Measurements from ENCODE around the gene CPT1B. TPM values are rescaled to one million over a fixed set of nuclear protein-coding genes. Genes with fewer than 3 reads are reported as not detected.
"Not testable (repeated sequence)": the region's sequence is repeated elsewhere in the genome, so short reads cannot be mapped to it uniquely, and the experiment has no call there.

Gene CPT1B
- total RNA-seq, 2 donors from 2014 or later = 22.6 to 26.6 TPM

DNA sequence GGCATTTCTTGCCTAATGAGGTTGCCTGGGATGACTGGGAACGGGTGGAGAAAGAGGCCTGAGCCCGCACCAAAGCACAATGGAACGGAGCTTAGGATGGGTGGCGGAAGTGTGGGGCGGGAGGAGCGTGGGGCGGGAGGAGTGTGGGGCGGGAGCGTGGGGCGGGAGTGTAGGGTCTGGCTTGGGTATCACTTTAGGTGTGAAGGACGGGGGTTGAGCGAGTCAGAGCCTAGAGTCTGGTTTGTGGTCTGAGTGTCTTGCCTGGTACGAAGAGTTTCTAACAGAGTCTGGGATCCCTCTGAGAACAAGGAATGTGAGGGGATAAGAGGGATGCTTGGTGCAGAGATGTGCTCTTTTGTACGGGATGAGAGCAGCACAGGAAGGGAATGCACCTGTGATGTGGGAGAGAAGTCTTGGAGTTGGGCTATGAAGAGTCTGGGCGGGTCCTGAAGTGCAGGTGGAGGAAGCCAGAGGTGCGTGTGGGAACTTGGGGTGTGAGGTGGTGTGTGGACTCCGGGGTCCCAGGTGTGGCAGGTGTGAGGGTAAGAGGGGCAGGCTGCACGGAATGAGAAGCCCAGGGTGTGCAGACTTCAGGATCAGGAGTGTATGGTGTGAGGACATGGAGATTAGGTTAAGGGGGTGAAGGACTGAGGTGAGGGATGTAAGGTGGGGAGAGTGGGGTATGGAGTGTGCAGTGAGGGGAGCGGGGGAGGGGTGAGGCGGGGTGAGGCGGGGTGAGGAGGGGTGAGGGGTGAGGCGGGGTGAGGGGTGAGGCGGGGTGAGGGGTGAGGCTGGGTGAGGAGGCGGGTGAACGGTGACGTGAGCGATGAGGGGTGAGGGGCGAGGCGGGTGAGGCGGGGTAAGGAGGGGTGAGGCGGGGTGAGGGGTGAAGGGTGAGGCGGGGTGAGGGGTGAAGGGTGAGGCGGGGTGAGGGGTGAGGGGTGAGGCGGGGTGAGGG is 16.5 kb downstream of the CPT1B start:
- DNase-seq (no peak), ATAC-seq (no peak)
- intact Hi-C loops (cut with DNase I, micrococcal nuclease) = no loop called here

DNA sequence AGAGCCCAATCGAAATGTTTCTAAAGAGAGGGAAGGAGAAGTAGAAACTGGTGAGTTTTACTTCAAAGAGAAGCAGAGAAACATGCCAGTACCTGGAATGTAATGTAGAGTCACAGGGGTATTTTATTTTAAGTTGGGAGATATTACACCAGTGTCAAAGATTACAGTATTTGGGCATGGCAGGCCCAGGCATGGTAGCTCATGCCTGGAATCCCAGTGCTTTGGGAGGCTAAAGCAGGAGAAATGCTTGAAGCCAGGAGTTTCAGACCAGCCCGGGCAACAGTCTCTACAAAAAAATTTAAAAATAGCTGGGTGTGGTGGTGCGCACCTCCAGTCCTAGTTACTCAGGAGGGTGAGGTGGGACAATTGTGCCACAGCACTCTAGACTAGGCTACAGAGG is 18.2 kb downstream of the CPT1B start:
- ATAC-seq = no peak
- intact Hi-C loops (cut with DNase I, micrococcal nuclease) = no loop called here

DNA sequence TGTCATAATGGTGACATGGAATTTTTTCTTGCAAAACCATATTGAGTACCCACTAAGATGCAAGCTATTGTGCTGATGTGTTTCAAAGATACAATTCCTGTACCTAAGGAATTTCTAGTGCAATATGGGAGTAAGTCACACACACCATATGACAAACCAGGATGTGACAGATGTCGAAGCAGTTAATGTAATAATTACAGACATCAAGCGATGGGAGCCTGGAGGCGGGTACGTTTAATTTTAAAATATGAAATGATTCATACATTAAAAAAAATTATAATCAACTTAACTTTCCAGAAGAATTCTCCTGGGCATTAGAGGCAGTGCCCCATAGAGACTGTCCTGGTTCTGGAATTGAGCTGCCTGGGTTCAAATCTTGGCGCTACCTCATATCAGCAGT is 21.5 kb downstream of the CPT1B start:
- no peak for DNase-seq
- intact Hi-C loops (cut with DNase I, micrococcal nuclease) = no loop called here
- ATAC-seq = no peak

More for the DNA sequence above, 18.2 kb downstream of the CPT1B start:
- no peak for DNase-seq

DNA sequence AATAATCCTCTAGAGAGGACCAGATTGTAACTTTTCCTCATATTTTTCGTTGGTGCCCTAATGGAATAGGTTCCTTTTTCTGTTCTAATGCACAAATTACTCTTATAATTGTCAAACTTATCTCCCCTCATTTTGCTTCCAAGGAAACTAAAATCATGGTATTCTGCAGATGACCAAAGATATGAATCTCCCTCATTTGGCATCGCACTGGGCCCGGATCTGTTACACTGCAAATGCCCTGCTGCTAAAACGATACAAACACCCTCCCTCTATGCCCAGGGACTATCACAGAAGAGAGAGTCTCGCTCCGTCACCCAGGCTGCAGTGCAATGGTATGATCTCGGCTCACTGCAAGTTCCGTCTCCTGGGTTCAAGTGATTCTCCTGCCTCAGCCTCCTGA is 24.9 kb downstream of the CPT1B start:
- no peak for ATAC-seq
- no peak for DNase-seq
- intact Hi-C loops (cut with DNase I, micrococcal nuclease) = no loop called here

DNA sequence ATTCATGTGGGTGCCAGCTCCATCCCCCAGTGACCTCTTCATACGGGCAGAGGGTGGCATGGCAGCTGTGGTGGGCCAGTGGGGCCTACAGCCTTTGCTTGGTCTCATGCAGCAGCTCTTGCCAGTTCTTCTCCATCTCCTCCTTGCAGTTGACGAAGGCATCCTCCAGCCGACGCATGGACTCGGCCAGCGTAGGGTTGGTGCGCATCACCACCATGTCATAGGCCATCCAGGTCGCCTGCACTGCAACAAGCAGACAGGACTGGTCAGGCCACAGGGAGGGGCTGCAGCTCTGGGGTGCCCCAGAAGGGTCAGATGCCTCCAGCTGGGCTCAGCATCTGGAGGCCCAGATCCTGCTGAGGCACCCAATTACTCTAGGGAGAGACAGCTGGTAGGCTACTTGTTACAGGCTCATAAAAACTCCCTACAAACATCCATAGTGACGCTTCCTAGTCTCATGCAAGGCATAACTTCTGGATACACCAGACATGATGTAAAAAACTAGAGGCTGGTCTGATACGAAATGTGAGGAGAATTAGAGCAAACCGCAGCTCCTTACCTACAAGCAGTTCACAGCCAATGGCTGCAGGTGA is 27.0 kb downstream of the CPT1B start:
- ATAC-seq = peak; percentile 43
- intact Hi-C loops (cut with DNase I, micrococcal nuclease) = no loop called here
- no peak for DNase-seq

DNA sequence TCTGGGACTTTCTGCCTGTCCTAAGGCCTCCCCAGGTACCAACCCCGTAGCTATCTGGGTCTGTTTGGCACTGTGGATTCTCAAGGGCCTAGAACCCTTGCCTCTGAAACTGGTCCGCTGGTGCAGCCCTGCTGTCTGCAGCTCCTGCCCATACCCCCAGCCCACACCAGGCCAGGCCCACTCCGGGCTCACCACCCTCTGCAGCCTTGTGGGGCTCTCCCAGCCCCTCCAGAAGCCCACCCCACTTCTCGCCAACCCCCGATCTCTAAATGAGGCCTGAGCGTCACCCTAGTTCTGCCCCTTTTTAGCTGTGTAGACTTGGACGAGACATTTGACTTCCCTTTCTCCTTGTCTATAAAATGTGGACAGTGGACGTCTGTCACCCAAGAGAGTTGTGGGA is 27.8 kb downstream of the CPT1B start:
- intact Hi-C loops (cut with DNase I, micrococcal nuclease) = no loop called here
- DNase-seq (no peak), ATAC-seq (no peak)

DNA sequence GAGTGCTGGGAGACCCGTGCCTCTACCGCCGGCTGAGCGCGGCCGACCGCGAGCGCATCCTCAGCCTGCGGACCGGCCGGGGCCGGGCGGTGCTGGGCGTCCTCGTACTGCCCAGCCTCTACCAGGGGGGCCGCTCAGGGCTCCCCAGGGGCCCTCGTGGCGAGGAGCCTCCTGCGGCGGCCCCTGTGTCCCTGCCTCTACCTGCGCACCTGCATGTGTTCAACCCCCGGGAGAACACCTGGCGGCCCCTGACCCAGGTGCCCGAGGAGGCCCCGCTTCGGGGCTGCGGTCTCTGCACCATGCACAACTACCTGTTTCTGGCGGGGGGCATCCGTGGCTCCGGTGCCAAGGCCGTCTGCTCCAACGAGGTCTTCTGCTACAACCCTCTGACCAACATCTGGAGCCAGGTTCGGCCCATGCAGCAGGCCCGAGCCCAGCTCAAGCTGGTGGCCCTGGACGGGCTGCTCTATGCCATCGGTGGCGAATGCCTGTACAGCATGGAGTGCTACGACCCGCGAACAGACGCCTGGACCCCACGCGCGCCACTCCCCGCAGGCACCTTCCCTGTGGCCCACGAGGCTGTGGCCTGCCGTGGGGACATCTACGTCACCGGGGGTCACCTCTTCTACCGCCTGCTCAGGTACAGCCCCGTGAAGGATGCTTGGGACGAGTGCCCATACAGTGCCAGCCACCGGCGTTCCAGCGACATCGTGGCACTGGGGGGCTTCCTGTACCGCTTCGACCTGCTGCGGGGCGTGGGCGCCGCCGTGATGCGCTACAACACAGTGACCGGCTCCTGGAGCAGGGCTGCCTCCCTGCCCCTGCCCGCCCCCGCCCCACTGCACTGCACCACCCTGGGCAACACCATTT is 29.1 kb downstream of the CPT1B start:
- no peak for DNase-seq
- intact Hi-C loops (cut with DNase I, micrococcal nuclease) = no loop called here
- ATAC-seq = no peak

DNA sequence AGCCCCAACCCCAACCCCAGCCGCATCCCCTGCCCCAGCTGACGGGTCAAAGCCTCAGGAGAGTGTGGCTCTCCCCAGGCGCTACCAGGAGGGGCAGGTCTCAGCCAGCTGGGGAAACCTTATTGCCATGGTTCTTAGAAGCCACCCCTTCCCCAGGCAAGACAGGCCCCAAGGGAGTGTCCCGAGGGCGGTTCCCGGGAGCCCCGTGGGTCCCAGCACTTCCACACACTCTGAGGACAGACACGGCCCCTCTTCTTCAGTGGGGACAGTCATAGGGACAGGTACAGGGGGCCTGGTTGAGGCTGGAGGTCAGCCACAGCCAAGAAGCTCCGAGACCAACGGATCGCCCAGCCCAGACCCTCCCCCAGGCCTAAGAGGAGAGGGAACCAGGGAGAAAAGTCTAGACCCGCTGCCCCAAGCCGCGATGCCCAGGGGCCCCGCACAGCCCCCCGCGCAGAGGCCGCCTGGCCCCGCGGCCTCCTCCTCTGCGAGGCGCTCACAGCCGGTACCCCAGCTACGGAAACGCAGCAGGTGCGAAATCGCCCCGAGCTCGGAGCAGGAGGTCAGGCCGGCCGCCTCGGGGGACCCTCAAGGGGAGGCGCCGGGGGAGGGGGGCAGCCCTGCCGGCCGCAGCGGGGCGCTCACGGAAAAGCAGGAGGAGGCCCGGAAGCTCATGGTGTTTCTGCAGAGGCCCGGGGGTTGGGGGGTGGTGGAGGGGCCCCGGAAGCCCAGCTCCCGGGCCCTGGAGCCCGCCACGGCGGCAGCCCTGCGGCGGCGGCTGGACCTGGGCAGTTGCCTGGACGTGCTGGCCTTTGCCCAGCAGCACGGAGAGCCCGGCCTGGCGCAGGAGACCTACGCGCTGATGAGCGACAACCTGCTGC is 29.9 kb downstream of the CPT1B start:
- DNase-seq = peak in 1 of 2 donors; percentile 58
- ATAC-seq = peak; percentile 9
- intact Hi-C loops (cut with DNase I, micrococcal nuclease) = no loop called here

DNA sequence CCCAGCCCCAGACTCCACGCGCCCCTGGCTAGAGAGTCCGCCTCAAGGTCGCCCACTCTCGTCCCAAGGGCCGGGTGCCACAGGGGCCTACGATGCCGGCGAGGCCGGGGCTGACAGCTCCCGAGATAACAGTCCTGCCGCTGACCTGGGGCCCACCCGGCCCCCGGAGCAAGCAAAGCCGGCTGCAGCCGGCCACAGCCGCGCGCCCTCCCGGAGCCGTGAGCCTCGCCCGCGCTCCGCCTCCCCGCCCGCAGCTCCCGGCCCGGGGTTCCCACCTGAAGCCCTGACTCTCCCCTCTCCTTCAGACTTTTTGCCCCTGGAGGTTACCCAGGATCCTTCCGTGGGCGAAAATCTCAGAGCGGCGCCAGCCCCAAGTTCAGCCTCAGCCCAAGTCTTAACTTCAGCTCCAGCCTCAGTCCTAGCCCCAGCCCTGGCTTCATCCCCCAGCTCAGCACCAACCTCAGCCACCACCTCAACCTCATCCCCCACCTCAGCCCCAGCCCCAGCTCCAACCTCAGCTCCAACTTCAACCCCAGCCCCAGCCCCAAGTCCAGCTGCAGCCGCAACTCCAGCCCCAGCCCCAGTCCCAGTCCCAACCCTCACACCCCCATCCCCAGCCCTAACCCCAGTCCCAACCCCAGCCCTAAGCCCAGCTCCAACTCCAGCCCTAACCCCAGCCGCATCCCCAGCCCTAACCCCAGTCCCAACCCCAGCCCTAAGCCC is 30.8 kb downstream of the CPT1B start:
- DNase-seq (no peak), ATAC-seq (no peak)
- intact Hi-C loops (cut with DNase I, micrococcal nuclease) = no loop called here

DNA sequence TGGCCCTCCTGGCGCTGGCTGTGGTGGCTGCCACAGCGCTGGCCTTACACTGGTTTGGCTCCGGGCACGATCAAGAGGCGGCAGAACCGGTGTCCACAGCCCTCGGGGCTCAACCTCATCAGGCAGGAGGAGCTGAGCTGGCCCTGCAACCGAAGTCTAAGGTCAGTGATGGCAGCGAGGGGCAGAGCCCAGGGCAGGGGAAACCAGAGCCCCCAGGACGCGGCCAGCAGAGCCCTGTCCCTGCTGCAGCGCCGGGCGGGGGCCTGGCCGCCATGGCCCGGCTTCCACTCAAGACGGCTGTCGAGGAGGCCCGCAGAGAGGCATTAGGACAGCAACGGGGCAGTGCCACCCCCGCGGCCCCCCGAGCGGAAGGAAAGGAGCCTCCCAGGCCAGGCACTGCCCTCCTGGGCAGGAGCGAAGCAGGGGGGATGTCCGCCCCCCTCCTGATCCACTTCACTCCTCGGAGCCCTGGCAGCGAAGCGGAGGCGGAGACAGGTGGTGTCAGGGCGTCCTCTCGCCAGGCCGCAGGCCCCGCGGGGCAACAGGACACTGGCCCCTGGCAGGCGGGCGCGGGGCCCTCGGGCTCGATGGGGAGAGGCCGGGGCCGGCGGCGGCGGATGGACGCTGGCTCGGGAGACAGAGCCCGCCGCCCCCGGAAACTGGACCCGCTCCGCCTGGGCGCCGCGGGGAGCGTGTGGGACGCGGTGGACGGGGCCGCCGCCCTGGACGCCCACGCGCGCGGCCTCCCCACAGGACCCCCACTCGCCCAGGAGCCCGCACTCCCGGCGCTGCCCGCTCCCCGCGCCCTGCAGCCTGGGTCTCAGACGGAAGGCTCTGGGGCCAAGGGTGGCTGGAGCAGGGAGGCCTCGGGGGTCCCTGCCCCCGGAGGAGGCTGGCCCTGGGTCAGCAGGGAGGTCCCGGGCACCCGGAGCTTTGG is 31.6 kb downstream of the CPT1B start:
- intact Hi-C loops (cut with DNase I, micrococcal nuclease) = no loop called here
- DNase-seq (no peak), ATAC-seq (no peak)

DNA sequence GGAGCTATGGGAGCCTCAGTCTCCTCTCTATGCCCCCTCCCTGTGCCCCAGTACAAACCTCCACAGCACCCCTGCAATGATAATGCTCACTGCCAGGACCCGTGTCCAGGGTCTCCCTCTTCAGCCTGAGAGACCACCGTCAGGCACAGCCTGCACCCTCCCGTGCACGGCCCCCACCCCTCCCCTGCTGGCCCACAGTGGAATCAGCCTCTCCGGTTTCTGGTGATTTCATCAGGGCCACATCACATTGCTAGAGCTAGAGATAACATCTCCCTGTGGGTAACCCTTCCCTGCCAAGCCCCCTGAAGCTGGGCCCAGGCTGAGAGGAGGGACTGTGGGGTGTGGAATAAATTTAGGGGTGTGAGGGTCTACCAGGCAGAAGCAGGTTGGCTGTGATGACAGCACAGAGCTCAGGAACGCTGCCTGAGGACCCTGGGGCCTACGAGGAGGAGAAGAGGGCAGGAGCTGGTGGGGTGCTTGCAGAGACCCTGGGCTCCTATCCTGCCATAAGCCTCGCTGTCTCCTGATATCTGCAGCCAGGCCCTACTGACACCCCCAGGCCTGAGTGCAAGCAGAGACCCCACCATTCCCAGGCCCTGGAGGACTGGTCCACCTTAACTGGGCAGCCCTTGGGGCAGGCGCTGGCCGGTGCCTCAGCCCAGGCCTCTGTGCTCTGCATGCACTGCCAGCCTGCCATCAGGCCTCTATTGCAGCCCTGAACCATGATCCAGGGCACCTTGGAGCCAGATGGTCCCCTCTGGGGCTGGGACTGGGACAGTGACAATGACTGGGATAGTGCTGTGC is 32.5 kb downstream of the CPT1B start, which contains the start of gene KLHDC7B:
TSS of gene KLHDC7B (plus strand) at position 378 of the 804 bp plus-strand sequence. CDS start at position 723, 345 bp downstream.
- intact Hi-C loops (cut with DNase I, micrococcal nuclease) = no loop called here
- no peak for ATAC-seq
- DNase-seq = peak in 1 of 2 donors; percentile 29

DNA sequence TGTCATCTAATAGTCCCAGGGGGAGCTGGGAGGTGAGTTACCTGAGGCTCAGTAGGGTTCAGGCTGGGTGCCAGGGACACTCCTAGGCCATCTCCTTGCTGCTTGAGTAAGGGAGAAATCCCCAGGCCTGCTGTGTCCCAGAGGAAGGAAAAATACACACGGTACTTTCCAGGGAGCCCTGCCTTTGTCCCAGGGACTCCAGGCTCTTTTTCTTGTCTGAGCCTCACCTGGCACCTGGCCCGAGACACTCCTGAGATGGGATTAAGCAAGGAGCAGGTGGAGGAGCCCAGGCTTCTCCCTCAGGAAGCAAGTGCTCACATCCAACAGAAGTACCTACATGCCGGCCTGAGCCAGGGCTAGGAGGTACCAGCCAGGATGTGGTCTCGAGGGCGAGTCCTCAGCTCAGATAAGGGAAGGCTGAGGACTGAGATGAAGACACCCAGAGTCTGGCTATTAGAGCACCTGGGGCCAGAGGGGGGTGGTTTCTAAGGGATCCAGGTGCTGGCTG is 33.4 kb downstream of the CPT1B start:
- DNase-seq = peak; percentile 59 to 70
- intact Hi-C loops (cut with DNase I, micrococcal nuclease) = no loop called here
- ATAC-seq = peak; percentile 40

DNA sequence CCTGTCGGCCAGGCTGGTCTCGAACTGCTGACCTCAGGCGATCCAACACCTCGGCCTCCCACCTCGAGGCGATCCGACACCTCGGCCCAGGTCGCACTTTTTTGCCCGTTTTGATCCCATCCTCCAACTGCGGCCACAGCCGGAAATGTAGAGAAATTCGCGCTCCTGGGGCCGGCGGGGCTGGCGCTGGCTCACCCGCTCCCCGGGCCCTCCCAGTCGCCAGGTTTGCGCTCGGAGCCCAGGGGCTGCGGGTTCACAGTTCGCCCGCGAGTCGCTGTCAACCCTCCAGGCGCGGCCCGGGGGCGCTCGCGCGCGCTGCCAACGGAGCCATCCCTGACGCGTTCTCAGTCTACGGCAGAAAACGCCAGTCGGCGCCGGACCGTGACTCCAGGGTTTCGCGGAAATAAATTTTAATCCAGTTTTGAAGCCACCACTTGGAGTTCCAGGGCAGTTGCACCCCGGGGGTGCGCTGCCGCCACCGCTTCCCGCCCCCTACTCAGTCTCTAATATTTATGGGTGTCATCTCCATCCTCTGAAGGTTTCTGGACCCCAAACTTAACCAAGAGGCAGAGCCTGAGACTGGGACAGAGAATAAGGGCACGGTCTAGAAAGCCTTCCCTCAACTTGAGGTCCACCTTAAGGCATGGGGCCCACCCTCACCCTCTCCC is 34.0 kb downstream of the CPT1B start:
- DNase-seq (peak; percentile 83 to 92), ATAC-seq (peak; percentile 77)
- intact Hi-C loops (cut with DNase I, micrococcal nuclease) = no loop called here

DNA sequence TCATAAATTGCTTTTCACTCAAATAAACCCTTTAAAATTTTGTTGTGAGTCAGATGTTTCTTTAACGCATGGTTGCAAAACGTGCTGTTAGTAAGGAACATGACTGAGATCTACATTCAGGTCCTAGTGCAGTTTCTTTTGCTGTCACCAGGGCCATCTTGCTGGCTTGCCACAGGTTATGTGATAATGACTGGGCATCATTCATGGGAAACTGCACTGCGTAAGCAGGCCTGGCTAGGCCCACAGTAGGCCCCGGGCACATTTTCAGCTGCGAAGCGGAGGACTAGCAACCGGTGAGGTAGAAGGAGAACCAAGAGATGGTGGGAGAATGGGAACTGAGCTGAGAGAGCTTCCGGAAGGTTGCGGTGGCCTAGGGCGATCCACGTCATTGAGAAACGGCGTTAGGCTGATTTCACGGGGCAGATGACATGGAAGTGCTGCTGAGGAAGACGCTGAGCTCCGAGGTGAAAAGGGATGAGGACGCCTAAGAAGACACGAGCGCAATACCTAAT is 35.8 kb downstream of the CPT1B start:
- intact Hi-C loops (cut with DNase I, micrococcal nuclease) = no loop called here
- no peak for ATAC-seq
- peak in 1 of 2 donors; percentile 39 for DNase-seq

DNA sequence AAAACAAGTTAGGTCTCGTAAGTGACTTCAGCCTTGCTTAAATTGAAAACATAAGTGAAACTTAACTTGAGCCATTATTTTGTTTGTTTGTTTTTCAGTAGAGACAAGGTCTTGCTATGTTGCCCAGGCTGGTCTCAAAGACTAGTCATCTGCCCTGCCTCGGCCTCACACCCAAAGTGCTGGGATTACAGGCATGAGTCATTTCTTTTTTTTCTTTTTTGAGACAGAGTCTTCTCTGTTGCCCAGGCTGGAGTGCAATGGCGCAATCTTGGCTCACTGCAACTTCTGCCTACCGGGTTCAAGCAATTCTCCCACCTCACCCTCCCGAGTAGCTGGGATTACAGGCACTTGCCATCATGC is 36.6 kb downstream of the CPT1B start:
- ATAC-seq (peak; percentile 9), DNase-seq (peak in 1 of 2 donors; percentile 47)
- intact Hi-C loops (cut with DNase I, micrococcal nuclease) = not testable (repeated sequence)
